ENCODE data around the gene AP3D1. TPM values are rescaled to one million over a fixed set of nuclear protein-coding genes. Genes with fewer than 3 reads are reported as not detected.

Gene AP3D1
- total and polyA plus RNA-seq, 9 of the 15 experiments (the other 6 are each of a cell fraction or from before 2014, with no cell fraction given), result 1.2 to 86.1 (median 35.9) TPM

DNA sequence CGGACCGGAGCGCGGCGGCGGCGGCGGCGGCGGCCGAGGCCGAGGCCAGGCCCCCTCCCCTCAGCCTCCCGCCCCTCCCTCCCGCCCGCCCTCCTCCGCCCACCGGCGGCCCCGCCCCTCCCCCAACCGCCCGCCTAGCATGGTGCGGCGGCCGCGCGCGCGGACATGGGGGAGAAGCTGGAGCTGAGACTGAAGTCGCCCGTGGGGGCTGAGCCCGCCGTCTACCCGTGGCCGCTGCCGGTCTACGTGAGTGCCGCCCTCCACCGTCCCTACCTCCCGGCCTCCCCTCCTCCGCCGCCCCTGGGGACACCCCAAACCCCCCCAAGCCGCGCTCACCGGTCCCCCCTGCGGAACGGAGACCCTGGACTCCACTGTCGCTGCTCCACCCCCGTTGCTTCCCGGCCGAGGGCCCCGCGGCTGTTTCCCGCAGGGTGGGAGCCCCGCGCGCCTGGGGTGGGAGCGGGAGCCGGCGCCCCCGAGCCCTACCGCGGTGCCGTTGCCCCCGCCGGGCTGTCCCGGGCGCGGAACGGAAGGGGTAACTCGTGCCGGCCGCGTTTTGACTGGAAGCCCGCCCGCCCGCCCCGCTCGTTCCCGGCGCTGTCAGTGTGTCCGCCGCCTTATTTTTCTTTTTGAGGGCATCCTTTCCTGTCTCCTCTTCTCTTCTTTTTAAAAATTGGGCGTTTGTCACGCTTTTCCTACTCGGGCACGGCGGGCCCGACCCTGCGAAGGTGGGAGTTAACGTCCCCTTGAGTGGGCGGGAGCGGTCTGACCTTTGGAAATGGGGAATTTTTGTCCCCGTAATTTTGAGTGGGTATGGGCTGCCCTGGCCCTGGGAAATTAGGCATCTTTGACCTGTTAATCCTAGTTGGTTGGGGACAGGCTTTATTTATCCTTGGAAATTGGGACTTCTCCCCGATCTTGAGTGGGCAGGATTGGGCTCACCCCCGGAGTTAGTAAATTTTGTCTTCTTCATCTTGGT, 12.9 kb upstream of the AP3D1 start (continued):
- TF ChIP-seq, protein P1, sequence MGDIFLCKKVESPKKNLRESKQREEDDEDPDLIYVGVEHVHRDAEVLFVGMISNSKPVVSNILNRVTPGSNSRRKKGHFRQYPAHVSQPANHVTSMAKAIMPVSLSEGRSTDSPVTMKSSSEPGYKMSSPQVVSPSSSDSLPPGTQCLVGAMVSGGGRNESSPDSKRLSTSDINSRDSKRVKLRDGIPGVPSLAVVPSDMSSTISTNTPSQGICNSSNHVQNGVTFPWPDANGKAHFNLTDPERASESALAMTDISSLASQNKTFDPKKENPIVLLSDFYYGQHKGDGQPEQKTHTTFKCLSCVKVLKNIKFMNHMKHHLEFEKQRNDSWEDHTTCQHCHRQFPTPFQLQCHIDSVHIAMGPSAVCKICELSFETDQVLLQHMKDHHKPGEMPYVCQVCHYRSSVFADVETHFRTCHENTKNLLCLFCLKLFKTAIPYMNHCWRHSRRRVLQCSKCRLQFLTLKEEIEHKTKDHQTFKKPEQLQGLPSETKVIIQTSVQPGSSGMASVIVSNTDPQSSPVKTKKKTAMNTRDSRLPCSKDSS (IDR thresholded peaks at IDR 0.05; ENCODE audit: low read depth, partially characterized antibody), result no peak
- TF ChIP-seq PCBP1 (IDR thresholded peaks at IDR 0.05; ENCODE audit: low read depth, low read length, poor library complexity, severe bottlenecking) (no peak), WHSC1 (IDR thresholded peaks at IDR 0.05; ENCODE audit: low read length) (no peak), RB1 (IDR thresholded peaks at IDR 0.05; ENCODE audit: low read depth) (peak; percentile 37; the same call in 1 of the 2 replicates), POLR2A (conservative IDR thresholded peaks at IDR 0.05) (peak; percentile 53), ZNF263 (CRISPR knock-in tag; IDR thresholded peaks at IDR 0.05; ENCODE audit: borderline replicate concordance) (0 out of 2 replicates have a peak, but pooled peaks have one; percentile 30), EGR1 (conservative IDR thresholded peaks at IDR 0.05) (peak; percentile 88), SAFB (IDR thresholded peaks at IDR 0.05; ENCODE audit: borderline replicate concordance, low read depth, low read length) (peak; percentile 77; the same call in 1 of the 2 replicates), POLR2H (tag; IDR thresholded peaks at IDR 0.05; ENCODE audit: low read depth) (0 out of 2 replicates have a peak, but pooled peaks have one; percentile 5), RBM22 (IDR thresholded peaks at IDR 0.05; ENCODE audit: low read depth, low read length, poor library complexity, severe bottlenecking) (peak; percentile 13), ZFX (CRISPR knock-in tag; IDR thresholded peaks at IDR 0.05) (no peak), POLR2G (IDR thresholded peaks at IDR 0.05; ENCODE audit: low read depth, low read length) (peak; percentile 65), ZBTB7A (IDR thresholded peaks at IDR 0.05; ENCODE audit: borderline replicate concordance, control insufficient read depth, low read depth, low read length) (peak; percentile 48; the same call in 1 of the 2 replicates), SNIP1 (IDR thresholded peaks at IDR 0.05; ENCODE audit: low read depth) (no peak), CXXC5 (CRISPR knock-in tag; IDR thresholded peaks at IDR 0.05) (no peak)
- TF ChIP-seq, protein P2, sequence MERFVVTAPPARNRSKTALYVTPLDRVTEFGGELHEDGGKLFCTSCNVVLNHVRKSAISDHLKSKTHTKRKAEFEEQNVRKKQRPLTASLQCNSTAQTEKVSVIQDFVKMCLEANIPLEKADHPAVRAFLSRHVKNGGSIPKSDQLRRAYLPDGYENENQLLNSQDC (CRISPR knock-in tag; IDR thresholded peaks at IDR 0.05), result no peak
- TF ChIP-seq, protein P3, sequence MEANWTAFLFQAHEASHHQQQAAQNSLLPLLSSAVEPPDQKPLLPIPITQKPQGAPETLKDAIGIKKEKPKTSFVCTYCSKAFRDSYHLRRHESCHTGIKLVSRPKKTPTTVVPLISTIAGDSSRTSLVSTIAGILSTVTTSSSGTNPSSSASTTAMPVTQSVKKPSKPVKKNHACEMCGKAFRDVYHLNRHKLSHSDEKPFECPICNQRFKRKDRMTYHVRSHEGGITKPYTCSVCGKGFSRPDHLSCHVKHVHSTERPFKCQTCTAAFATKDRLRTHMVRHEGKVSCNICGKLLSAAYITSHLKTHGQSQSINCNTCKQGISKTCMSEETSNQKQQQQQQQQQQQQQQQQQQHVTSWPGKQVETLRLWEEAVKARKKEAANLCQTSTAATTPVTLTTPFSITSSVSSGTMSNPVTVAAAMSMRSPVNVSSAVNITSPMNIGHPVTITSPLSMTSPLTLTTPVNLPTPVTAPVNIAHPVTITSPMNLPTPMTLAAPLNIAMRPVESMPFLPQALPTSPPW (CRISPR knock-in tag; IDR thresholded peaks at IDR 0.05), result peak; percentile 87
- TF ChIP-seq, protein P4, sequence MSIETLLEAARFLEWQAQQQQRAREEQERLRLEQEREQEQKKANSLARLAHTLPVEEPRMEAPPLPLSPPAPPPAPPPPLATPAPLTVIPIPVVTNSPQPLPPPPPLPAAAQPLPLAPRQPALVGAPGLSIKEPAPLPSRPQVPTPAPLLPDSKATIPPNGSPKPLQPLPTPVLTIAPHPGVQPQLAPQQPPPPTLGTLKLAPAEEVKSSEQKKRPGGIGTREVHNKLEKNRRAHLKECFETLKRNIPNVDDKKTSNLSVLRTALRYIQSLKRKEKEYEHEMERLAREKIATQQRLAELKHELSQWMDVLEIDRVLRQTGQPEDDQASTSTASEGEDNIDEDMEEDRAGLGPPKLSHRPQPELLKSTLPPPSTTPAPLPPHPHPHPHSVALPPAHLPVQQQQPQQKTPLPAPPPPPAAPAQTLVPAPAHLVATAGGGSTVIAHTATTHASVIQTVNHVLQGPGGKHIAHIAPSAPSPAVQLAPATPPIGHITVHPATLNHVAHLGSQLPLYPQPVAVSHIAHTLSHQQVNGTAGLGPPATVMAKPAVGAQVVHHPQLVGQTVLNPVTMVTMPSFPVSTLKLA (conservative IDR thresholded peaks at IDR 0.05), result peak in 1 of 2 experiments; percentile 21; a peak in 1 of 4 replicates
- TF ChIP-seq, protein P5, sequence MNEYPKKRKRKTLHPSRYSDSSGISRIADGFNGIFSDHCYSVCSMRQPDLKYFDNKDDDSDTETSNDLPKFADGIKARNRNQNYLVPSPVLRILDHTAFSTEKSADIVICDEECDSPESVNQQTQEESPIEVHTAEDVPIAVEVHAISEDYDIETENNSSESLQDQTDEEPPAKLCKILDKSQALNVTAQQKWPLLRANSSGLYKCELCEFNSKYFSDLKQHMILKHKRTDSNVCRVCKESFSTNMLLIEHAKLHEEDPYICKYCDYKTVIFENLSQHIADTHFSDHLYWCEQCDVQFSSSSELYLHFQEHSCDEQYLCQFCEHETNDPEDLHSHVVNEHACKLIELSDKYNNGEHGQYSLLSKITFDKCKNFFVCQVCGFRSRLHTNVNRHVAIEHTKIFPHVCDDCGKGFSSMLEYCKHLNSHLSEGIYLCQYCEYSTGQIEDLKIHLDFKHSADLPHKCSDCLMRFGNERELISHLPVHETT (CRISPR knock-in tag; conservative IDR thresholded peaks at IDR 0.05 in 1 of 2, IDR thresholded peaks at IDR 0.05 in 1 of 2), result peak in 1 of 2 experiments; percentile 91; a peak in 2 of 4 replicates
